Glomerular endothelial cell (primary cell): Measurements from ENCODE around the gene AGPAT3. TPM values are rescaled to one million over a fixed set of nuclear protein-coding genes. Genes with fewer than 3 reads are reported as not detected.

ENCODE experiments used
- DNase-seq: peaks from one replicate; pipeline ENCODE4 v3.0.0-alpha.2; 2011; ENCODE audit warnings: low read depth, low spot score; ENCODE audit errors: extremely low read depth
- total RNA-seq: library from RNA; depleted of rRNA; stranded (reverse); fragments of >200 nt; gene quantifications from 2 replicates; pipeline ENCODE4 v1.2.3, GENCODE V29; 2015

AGPAT3 gene
- total RNA-seq, 1 donor from 2014 or later: 60.0 TPM

- no peak for DNase-seq
These were observed 40.9 kb downstream of the AGPAT3 start for GRCh38 chr21:43905726-43906455.

DNA sequence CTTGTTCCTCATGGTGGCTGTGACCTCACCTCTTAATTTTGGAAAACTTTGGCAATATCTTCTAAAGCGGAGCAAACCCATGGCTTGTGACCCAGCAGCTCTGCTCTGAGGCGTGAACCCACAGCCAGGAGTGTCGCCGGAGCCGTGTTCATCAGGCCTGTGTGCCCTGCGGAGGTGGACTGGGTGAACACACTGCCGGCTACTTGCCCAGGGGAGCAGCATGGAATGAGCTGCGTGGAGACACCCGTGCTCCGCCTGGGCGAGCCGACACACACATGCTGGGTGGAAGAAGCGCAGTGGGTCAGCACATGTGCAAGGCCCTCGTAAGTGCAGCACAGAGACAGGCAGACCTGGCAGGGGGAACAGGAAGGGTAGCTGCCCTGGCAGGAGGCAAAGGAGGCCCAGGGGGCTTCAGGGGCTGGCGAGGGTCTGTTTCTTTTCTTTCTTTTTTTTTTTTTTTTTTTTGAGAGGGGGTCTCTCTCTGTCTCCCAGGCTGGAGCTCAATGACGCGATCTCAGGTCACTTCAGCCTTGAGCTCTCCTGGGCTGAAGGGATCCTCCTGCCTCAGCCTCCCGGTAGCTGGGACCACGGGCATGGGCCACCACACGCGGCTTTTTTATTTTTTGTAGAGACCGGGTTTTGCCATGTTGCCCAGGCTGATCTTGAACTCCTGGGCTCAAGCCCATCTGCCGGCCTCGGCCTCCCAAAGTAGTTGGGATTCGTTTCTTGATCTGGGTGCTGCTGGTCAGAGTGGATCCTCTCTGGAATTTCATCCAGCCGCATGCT, 41.8 kb downstream of the AGPAT3 start:
- no peak for DNase-seq

GRCh38 chr21:43907751-43908150, 42.7 kb downstream of the AGPAT3 start:
- DNase-seq: no peak

DNA sequence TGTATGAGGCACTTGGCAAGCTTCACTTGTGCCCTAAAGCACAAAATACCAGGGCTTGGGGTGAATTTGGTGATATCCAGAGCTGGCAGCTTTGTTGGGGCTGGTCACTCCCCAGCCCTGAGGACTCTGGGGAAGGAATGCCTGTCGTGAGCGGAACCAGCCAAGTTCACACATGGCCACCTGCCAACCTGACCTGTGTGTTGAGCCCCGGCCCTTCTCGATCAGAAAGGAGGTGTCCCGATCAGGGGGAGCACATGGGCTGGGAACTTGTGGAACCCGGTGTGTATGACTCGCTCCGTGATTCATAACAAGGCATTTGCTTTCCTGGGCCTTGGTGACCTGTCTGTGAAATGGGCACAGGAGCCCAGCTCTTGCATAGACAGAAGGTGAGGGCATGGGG, 43.1 kb downstream of the AGPAT3 start:
- DNase-seq: no peak

DNA sequence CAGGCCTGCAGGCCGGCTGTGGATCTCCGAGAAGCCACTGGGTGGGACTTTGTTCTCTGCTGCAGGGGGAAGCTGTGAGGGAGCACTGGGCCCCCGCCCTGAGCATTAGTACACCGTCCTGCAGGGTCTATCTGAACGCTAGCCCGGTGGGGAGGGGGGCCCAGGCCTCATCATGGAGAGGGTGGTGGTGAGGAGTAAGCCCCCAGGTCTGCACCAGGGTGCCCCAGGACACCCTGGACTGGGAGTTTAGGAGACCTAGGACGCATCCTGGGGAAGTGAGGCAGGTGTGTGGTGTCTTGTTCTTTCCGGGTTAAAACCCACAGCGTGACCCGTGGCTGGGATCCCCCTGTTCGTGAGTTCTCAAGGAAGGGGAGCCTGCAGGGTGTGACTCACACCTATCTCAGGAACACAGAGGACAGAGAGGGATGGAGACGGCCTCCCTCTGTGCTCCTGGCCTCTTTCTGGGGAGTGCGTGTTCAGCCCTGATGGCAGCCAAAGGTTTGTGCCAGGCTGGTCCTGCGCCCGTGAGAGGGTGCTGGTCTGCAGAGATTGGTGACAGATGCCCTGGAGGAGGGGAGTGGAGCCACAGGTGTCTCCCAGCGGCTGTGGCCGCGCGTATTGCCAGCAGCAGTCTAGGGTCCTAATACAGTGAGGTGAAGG, 44.8 kb downstream of the AGPAT3 start:
- no peak for DNase-seq

GRCh38 chr21:43910460-43910859, 45.4 kb downstream of the AGPAT3 start:
- DNase-seq: no peak

DNA sequence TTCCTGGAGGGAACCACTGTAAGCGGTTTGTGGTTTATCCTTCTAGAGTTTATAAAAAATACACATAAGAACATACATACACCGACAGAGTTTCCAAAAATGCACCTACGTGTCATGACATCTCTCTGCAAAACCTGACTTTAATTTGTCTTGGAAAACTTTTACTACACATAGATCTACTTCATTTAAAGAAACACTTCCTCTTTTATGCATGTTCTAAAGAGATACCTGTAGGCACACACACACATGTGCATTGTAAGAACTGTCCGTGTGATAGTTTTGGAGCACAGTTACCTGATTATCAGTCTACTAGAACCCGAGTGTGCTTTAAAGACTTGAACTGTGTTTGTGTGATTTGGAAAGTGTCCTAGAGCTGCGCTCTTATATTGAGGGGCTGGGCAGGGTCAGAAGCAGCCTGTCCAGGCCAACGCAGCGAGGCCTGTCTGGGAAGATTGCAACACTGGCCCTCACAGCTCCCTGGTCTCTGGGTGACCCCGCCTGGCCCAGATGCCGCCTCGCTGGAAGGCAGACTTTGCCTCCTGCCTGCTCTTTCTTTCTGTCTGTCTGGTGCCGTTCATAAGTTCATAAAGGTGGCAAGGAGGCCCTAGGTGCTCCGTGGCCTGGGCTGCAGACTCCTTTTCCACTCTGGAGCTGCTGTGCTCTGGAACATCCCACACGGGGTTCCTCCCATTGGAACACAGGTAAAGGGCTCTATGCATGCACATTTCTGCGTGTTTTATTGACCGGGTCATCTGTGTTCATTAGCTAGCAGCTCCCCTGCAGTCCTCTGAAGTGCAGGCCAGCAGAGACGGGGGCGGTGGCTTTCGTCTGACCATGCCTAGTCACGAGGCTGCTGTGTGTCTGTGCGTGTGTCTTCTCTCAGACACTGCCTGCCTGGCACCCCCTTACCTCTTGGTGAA, 46.3 kb downstream of the AGPAT3 start:
- DNase-seq: no peak

- DNase-seq: no peak
These were observed 47.0 kb downstream of the AGPAT3 start for GRCh38 chr21:43911935-43912487.

DNA sequence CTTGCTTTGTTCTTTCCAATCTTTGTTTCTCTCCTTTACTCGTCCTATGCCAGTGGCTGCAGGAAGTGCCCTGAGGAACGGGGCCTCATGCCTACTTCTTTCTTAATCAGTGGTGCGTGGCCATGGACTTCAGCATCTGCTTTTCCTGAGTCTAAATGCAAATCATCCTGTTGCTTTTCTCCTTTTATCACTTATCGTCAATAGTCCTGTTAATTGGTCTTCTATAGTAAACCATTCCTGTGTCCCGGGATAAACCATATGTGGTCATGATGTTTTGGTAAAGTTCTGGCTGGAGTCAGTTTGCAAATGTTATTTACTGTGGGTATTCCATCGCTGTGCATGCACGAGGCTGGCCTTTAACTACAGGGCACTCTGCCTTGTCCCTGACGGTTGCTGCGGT, 47.5 kb downstream of the AGPAT3 start:
- DNase-seq: no peak

DNA sequence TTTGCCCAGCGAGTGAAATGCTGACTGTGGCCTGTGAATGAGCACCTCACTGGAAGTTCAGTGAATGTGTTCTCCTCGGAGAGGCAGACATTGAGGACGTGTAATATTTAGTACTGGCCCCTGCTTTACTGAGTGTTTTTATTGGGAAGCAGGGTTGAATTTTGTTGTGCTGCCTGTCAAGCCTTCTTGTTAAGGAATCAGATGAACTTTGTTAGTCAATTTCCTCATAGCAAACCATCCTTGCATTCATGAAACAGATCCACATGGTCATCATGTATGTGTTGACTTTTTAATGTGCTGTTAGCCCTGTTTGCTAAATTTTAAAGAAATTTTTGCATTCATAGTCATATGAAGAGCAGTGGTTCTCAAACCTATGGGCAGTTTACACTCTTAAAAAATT, 47.9 kb downstream of the AGPAT3 start:
- no peak for DNase-seq

DNA sequence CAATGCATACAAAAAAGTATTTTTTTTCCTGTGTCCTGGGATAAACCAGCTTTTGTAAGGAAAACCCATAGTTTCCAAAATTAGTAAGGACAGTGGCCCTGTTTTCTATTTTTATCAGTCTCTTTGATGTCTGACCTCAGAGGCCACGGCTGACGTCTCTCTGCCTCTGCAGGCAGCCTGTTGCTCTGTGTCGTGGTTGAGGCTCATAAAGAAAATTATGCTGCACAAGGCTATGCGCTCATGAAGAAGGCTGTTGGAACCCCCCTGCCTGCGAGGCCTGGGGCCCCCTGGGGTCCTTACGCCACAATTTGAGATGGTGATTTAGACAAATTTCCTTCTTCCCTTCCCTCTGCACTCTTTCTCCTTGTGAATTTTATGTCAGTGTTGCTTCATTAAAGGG, 48.9 kb downstream of the AGPAT3 start:
- DNase-seq: no peak

GRCh38 chr21:43916076-43916475, 51.1 kb downstream of the AGPAT3 start:
- no peak for DNase-seq

DNA sequence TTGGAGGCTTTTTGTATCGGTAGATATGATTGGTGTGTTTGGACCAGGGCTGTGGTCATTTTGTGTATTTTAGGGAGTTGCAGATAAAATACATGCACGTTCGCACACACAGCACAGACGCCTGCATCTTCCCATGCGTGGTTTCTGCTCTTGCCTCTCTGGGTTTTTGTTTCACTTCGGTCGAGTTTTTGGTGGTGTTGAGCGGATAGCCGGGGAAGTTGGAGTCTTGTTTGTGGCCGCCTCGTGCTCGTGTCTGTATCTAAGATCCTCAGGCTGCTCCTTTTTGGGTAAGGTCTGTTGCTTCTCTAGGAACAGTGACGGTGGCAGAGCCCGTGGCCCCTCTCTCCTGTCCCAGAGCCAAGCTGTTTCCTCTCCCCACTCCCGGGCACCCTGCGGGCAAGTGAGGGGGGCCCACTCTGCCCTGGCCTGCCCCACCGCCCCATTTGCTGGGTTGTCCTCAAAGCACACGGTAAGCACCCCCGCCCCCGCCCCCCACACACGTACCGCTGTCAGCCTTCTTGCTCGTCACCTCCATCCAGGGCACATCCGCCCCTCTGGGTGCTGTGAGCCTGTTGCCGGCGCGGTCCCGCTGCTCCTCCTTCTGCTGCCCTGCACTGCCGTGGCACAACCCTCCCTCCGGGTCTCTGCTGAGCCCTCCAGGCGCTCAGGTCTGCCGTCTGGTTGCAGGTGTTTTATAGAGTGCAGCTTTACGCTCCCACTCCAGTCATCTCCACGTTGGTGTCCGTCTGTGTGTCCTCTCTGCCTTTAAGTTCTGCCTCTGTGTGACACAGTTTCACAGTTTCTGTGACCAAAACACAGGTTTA, 51.9 kb downstream of the AGPAT3 start:
- no peak for DNase-seq

- DNase-seq: no peak
These were observed 52.7 kb downstream of the AGPAT3 start for GRCh38 chr21:43917515-43918384.

DNA sequence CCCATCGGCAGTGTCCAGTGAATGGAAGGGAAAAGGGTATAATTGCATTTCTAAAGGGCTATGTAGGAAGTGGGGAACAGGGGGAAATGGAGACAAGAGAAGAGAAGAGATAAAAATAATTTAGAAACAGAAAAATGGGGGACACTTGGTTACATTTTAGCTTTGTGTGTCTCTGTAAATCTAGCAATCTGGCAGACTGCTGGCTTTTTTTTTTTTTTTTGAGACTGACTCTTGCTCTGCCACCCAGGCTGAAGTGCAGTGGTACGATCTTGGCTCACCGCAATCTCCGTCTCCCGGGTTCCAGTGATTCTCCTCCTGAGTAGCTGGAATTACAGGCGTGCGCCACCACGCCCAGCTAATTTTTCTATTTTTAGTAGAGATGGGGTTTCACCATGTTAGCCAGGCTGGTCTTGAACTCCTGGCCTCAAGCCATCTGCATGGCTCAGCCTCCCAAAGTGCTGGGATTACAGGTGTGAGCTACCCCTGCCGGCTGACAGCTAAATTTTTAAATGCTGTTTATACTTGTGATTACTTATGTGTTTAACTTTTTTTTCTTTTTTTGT, 53.4 kb downstream of the AGPAT3 start:
- DNase-seq: no peak

DNA sequence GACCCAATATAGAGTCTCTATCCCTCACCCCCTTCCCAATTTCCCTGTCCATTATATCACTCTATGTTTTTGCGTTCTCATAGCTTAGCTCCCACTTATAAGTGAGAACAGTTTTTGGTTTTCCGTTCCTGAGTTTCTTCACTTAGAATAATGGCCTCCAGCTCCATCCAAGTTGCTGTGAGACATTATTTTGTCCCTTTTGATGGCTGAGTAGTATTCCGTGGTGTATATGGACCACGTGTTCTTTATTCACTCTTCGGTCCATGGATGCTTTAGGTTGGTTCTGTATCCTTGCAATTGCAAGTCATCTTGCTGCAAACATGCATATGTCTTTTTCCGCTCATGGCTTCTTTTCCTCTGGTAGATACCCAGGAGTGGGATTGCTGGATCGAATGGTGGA, 54.3 kb downstream of the AGPAT3 start:
- DNase-seq: no peak

- no peak for DNase-seq
These were observed 55.1 kb downstream of the AGPAT3 start for GRCh38 chr21:43919871-43920801.
